IPS-NIHi7 (cell line): Measurements from ENCODE around the gene FKBP11.

Experiments used
- DNase-seq: peaks from one replicate; pipeline ENCODE4 v3.0.0; 2012; ENCODE audit warnings: mixed read lengths; ENCODE audit errors: extremely low spot score

Gene FKBP11

DNA sequence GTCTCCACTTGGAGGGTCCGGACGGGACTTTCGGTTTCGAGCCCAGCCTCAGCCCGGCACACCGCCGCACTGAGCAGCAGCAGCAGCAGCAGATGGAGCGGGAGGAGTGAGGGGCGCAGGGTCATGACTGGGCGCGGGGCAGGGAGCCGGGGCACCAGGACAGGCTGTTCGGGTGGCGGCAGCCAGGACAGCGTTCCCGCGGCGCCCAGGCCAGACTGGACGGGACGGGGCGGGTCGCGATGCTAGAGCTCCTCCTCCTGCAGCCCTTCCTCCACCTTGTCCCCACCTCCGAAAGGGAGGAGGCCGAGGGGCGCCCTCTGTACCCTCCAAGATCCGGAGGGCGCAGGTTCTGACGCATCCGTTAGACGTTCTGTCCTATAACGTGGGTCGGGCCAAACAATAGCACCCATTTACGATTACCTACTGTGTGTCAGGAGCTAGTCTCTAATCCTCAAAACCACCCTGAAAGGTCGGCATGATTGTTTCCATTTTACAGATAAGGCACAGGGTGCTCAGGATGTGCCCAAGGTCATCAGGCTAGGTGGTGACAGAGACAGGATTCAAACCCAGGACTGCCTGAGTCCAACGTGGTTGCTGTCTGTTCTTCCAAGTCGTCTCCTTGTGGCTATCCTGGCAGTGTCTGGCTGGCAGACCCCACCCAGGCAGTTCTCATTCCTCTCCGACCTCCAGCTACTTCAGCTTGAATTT is at the start of gene FKBP11:
Gene FKBP11 (minus strand): TSS at position 189 of the 708 bp plus-strand sequence. CDS start 64 bp downstream, at position 125.
- DNase-seq: peak; percentile 86

DNA sequence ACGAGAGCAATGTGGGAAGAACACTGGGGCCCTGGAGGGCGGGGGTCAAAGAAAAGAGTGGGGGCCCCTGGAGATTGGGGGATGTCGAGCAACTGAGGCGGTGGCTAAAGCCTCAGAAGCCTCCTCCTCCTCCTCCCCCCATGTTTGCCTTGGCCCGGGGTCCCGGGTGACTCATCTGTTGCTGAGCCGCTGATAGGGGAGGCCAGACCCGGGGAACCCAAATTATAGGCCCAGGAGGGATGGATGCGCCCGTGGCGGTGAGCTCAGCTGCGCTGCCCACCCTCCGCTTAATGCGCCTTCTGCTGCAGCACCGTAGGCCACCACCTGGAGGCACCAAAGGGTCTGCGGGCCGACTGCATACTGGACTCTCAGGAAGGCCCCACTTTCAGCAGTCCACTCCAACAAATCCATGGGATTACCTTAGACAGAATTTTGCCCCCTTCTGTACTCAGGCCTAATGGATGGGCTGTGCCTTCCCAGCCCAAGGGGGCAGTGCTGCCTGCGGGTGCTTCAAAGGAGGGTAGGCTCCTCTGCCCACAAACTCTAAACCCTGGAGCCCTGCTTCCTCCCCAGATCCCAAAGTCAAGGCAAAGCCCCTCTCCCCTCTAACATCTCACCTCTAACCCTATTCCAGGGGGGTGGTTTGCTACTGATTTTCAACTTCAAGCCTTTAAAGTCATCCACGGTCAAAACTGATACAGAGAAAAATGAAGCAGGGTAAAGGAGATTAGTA is 48.8 kb upstream of the FKBP11 start:
- DNase-seq: peak; percentile 74

DNA sequence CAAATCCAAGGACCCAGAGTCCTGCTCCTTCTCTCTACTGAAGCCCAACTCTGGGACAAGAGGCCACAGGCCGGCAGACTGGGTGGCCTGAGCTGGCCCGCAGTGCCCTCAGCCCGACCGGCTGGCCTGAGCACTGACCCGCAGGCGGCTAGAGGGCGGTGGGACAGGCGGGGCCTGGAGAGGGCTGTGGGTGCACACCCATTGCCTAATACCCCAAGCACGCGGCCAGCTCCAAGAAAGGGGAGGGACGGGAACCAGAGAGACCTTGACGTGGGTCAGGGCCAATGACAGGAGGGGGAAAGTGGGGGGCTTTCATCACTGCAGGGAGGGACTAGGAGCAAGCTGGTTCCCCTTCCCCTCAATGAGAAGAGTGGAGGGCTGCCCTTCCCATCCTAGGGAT is 48.2 kb upstream of the FKBP11 start:
- DNase-seq: no peak

DNA sequence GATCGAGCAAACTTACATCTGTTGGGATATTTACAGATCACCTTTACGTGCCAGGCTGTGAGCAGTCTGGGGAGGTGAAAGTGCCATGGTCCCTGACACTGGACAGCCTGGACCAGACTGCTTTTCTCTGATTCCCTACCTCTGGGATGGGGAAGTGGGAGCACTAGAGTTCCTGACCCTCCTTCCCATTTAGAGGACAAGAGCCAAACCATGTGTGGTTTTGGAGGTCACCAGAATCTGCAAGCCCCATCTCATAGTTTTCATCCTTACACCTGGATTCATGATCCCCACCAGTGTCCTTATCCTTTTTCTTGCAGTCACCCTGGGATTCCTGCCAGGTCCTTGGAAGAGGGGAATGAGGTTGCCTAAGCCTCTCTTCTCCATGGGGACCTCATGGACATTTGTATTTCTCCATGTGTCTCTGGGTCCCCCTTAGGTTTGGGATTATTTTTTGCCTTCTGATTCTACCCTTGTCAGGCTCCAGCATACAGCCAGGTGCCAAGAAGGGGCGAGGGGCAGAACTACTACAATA is 47.7 kb upstream of the FKBP11 start:
- peak; percentile 1 for DNase-seq

DNA sequence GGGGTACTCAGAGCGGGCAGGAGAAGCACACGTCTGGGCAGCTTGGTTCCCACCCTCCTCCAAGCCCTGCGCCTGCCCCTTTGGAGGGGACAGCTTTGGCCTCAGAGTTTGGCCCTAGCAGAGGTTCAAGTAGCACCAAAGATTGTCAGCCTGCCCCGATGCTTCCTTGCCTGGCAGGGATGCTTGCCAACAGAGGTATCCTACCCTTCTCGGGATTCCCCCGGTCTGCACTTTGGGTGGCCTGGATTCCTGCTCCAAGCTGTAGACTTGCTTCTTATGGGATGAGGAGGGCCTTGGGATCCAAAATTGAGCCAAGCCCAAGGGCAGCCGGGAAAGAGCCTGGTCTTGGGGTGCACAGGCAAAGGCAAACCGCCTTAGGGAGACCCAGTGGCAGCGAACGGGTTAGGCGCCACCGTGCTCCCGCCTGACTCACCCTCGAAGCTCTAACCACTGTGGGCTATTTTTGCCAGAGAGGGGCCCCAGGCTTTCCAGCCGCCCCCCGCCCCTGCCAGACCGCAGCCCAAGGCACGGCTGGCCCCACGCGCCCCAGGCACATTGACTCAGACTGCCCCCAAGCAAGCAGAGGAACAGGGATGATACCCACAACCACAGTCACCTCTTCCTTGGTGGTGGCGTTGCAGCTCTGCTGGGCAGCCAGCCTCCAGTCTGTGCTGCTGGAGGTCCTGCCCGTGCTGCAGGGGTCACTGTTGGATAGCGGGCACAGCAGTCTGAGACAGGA is 47.1 kb upstream of the FKBP11 start:
- DNase-seq: peak; percentile 11

DNA sequence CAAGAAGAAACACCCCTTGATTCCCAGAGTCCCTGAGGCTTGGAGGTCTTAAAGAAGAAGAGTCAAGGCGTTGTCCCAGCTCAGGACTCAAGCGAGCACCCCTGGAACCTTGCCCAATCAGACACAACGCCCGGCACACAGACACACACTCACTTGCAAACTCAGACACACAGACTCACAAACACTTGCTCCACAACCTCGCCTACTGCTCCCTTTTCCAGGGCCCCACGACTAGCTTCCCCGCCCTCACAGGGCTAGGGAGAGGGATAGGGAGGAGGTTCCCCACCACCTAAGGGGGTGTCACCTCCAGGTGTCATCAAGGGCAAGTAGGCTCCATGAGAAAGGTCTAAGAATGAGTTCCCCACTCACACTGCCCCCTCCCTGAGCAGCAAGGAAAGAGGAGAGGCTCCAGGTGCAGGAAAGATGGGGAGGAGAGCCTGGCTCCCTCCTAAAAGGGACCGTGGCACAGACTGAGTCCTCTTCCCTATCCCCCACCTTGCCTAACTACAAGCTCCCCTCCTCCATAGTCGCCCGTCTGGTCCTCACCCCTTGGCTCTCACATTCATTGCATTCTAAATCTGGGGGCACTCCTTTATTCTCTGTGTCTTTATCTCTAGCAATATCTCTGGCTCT is 45.5 kb upstream of the FKBP11 start:
- no peak for DNase-seq

DNA sequence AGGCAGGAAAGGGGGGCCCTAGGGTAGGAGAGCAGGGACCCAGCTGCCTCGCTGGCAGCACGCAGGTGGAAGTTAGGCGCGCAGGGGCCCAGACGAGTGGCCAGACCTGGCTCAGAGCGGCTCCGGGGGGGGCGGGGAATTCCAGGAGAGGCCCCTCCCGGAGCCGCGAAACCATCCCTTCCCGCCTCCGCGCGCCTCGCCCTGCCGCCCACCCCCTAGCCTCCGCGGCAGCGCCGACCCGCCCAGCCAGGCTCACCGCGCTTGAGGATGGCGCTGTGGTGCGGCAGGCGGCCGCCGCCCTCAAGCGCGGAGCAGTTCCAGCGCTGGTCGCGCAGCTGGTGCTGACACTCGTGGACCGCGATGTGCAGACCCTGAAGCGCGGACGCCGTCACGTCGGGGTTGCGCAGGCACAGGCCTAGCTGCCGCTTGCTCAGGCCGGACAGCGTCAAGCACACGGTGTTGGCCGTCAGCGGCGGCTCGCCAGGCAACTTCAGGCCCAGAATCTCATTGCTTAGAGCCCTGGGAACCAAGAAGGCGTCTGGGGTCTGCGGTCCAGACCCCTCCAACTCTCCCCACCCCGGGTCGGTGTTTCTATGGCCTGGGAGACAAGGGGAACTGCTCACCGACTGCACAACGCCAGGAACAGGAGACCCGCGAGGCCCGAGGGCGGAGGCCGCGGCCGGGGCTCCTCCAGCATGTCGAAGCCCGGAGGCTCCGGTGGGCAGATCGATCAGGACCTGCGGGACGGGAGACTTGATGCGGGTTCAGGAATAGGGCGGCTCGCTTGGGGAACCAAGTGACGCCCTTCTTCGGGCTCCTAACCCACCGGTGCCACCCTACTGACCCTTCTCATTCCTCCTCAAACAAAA is 44.8 kb upstream of the FKBP11 start:
- DNase-seq: no peak

DNA sequence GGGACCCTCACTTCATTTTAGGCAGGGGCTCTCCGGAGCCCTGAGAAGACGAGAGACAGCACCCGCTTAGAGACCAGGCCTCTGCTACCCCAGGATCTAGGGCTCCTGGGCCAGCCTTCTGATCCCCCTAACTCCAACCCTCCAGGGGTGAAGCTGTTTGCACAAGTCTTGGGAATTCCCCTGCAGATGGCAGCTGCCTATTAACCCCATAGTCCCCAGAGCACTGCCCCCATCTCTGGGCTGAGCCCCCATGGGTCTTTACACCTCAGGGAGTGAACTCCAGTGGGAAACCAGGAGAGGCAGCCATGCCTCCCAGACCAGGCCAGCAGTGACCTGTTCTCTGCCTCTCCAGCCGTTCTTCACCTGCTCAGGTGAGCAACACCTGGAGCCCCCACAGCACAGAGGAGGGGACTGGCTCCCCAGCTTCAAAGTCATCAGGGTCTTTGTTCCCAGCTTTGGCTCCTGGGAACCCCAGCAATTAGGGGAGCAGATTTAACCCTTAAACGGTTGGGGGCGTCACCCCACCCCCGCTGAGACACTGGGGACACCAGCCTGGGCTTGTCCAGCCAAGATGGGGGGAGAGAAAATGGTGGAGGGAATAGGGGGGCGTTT is 44.0 kb upstream of the FKBP11 start:
- no peak for DNase-seq

DNA sequence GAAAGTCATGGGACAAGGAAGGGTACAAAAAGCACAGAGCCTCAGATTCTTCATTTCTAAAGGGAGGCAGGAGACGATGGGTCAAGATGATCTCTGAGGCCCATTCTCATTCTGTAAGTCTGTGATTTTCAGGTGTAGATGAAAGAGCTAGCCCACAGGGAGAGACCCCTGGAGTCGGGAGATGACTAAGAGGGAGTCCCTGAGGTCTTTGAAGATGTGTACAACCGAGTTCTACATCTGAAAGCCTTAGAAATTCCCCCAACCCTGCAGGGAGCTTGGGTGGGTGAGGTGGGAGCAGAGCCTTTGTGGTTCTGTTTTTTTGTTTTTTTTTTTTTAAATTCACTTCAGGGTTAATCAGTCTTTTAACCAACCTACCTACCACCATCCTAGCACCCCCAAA is 43.2 kb upstream of the FKBP11 start:
- no peak for DNase-seq

DNA sequence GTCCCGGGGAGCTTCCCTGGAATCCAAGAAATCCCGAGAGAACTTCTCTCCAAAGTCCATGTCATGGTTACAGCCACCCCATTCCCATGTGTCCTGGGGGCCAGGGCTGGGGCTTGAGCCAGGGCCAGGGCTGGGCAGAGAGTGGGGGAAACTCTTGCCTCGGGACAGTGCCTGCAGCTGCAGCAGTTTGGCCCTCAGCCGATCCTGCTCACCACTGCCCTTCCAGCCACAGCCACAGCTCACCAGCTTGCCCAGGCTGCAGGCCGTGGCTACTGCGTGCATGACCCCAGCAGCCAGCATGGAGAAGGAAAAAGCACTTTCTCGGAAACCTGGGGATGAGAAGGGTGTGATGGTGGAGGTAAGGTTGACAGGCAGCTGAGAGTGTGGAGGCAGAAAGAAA is 42.7 kb upstream of the FKBP11 start:
- no peak for DNase-seq

DNA sequence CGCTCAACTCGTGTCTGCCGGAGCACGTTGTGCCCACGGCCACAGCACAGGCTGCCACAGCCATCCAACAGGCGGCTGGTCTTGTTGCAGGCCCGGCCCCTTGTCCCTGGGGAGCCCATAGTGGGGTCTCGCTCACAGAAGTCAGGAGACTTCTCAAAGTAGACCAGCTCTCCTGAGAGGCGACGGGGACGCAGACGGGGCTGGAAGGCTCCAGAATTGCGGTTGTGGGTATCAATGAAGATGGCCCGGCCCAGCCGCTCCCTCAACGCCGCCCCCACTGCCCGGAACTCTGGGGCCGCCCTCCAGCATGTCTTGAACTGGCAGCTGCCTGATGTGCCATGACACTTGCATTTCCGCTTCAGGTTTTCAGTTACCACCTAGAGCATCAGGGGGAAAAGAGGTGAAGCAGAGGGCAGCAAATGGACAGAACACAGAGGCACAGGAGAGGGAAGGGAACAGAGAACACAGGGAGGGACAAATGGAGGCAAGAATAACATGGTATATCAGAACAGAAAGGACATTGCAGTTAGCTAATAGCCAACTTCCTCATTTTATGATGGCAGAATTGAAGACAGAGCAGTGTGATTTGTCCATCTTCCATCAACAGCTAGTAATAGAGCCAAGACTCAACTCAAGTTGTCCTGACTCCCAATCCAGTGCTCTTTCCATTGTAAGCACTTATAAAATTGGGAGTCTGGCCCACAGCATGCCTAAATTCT is 41.0 kb upstream of the FKBP11 start:
- no peak for DNase-seq

DNA sequence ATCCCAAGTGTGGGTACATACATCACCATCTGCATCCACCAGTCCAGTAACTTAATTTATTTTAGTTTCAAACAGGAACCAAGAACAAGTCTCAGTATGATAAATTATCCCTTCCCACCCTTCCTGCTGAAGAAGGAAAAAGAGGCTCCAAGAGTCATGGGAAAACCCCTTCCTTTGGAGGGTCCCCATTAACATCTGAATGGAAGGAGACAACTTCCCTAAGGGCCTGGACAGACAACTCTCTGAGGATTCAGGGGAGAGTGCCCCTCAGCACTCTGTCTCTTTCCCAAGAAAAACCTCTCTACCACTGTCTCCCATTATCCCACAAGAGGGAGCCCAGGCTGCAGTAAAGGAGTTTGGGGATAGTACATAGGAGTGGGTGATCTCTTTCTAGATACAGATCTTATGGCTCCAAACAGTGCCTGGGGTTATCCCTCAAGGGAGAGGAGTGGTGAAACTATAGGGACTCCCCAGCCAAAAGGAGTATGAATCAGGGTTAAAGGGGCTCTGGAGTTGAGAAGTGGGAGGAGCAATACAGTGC is 40.1 kb upstream of the FKBP11 start:
- DNase-seq: peak; percentile 68

DNA sequence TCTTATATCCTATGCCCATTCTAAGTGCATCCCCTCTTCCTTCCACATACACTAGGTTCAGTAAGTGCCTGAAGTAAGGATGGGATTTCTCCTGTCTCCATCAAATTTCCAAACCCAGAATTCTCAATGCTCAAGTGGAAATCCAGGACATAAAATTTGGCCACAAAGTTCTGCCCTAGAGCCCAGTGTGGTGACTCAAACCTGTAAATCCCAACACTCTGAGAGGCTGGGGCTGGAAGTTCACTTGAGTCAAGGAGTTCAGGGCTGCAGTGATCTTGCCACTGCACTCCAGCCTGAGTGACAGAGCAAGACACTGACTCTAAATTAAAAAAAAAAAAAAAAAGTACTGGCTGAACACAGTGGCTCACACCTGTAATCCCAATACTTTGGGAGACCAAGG is 36.5 kb upstream of the FKBP11 start:
- no peak for DNase-seq

DNA sequence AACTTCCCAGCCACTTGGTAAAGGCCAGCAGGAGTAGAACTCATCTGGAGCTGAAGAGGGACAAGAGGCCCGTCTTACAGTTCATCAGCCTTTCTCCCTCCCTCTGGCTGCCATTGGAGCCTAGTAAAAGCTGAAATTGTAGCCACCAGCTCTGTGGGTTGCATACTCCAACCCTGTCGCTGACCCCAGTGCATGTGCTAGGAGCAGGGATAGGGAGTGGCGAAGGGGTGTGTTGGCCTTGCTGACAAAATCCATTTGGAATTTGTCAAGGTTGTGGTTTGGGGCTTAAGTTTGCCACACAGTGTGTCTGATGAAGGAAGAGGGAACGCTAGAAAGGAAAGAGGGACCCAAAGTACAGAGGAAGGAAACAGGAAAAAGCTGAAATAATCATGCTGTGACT is 36.0 kb upstream of the FKBP11 start:
- DNase-seq: no peak

DNA sequence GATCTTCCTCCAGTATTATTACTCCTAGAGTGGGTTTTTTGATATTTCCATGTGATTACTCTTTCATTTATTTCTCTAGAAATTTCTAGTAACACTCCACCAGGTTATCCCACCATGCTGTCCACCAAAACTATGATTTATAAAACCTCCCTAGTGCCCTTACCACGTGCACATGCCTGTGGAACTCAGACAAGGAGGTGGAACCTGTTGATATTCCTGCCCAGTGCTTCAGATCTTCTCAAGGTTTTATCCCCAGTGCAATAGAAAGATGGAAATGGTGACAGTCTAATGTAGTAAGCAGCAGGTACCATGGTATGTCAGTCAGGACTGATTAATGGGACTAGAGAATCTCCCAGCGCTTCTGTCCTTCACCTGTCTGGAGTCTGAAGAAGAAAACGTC is 35.5 kb upstream of the FKBP11 start:
- no peak for DNase-seq

DNA sequence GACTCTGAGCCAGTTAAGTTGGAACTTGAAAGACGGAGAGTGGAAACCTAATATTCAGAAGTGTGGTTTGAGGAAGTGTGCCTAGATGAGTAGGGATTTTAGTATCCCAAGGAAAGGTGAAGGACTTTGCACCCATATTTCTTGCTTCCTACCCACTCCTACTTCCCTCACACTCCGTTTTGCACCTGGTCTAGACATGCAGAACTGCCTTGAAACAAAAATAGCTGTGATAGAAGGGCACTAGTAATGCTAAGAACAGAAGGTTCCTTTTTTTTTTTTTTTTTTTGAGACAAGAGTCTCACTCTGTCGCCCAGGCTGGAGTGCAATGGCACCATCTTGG is 32.7 kb upstream of the FKBP11 start:
- DNase-seq: no peak

DNA sequence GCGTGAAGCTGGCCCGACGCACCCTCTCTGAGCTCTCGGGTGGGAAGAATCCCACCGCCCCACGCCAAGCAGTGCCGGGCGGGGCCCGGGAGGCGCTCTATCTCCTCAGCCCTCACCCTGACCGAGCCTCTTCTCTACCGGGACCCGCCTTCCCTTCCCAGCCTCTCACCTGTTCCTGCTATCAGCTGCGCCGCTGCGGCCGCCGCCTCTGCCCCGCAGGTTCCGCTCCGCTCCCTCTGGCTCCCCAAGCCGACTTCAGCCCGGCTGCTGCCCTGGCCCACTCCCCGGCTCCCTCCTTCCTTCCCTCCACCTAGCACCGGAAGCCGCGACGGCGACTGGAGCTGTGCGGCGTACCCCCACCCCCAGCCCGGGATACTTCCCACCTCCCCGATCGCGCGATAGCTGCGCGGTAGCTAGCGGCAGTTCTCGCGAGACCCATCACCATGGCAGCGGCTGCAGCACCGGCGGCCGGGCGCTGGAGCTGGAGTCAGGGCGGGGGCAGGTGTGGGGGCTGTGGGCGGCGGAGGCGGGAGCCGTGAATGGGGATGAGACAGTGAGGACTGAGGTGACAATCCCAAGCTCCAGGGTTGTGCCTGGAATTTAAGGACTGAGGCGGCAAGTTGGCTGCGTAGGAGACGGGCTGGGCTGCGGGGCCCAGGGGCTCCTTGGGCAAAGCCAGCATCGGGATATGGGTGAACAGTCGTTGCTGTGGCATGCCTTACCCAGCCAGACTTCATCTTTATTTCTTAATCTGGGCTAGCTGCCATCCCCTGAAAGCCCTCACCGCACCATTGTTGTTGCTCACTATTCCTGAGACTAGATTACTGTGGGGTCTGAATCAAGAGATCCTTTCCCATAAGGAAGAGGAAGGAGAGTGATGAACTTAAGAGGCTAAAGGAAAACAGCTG is 32.1 kb upstream of the FKBP11 start, which contains the start of gene ARF3:
Gene ARF3 (minus strand): TSS at position 347 of the 908 bp plus-strand sequence. CDS start 16,392 bp downstream, outside the sequence.
- DNase-seq: peak; percentile 95
